OCI-LY3 (cell line): Measurements from ENCODE around the gene POU3F4.

Source experiments
- CTCF ChIP-seq: fragments of 200-600, 300-600 bp; sonication (generic); IDR thresholded peaks from 2 replicates; pipeline ENCODE4 v1.5.1; 2014; ENCODE audit warnings: antibody characterized with exemption, low read length, low read depth
- EZH2phosphoT487 ChIP-seq: fragments of 200-600 bp; shearing (Covaris generic); IDR thresholded peaks from 2 replicates; pipeline ENCODE4 v1.6.1; 2018; ENCODE audit warnings: antibody characterized with exemption, mixed run types, low read depth

GRCh38 chrX:83516597-83516996 is 8.5 kb downstream of the POU3F4 start:
- no peak for TF ChIP-seq CTCF
- no peak for TF ChIP-seq EZH2phosphoT487
